Peyer's patch (tissue), 4 donors: ENCODE data around the gene RPS28.
A peak's percentile ranks its signal among the peaks of the same experiment; 100 is the strongest.

Experiments used
- POLR2A ChIP-seq, 2 donors: fragments of 450-650 bp; IDR thresholded peaks; one replicate each; pipeline ENCODE4 v1.5.1; 2017; ENCODE audit warnings: antibody characterized with exemption in 2 of 2, mild to moderate bottlenecking in 2 of 2, moderate library complexity in 2 of 2
- TF ChIP-seq, protein P1 (sequence below), 6 experiments: fragments of 450-650 bp in 4 of 6; fragments of 200-600 bp in 2 of 6; sonication (generic) in 1 of 6; IDR thresholded peaks; one replicate each; pipeline ENCODE4 v1.5.1; 2017 to 2019; ENCODE audit warnings: antibody characterized with exemption in 6 of 6, mild to moderate bottlenecking in 3 of 6, moderate library complexity in 1 of 6

DNA sequence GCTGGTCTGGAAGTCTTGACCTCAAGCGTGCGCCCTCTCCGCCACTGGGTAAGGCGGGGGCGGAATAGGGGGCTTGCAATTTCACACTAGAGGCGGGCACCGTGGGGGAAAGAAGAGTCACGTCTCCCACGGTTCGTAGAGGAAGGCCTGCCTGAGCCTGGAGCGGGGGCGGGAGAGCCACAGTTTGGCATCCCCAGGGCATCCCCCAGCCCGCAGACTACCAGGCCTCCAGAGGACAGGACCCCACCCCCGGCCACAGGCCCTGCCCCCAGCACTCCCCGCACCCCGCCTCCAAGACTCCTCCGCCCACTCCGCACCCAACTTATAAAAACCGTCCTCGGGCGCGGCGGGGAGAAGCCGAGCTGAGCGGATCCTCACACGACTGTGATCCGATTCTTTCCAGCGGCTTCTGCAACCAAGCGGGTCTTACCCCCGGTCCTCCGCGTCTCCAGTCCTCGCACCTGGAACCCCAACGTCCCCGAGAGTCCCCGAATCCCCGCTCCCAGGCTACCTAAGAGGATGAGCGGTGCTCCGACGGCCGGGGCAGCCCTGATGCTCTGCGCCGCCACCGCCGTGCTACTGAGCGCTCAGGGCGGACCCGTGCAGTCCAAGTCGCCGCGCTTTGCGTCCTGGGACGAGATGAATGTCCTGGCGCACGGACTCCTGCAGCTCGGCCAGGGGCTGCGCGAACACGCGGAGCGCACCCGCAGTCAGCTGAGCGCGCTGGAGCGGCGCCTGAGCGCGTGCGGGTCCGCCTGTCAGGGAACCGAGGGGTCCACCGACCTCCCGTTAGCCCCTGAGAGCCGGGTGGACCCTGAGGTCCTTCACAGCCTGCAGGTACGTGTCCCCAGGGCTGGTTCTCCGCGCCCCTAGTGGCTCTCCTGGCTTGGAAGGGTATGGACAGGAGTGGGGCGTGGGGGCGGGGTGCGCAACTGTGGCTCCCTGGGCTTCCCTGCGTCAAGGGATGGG, 42.8 kb downstream of the RPS28 start, which contains the start of gene ANGPTL4:
- TF ChIP-seq, protein P1, sequence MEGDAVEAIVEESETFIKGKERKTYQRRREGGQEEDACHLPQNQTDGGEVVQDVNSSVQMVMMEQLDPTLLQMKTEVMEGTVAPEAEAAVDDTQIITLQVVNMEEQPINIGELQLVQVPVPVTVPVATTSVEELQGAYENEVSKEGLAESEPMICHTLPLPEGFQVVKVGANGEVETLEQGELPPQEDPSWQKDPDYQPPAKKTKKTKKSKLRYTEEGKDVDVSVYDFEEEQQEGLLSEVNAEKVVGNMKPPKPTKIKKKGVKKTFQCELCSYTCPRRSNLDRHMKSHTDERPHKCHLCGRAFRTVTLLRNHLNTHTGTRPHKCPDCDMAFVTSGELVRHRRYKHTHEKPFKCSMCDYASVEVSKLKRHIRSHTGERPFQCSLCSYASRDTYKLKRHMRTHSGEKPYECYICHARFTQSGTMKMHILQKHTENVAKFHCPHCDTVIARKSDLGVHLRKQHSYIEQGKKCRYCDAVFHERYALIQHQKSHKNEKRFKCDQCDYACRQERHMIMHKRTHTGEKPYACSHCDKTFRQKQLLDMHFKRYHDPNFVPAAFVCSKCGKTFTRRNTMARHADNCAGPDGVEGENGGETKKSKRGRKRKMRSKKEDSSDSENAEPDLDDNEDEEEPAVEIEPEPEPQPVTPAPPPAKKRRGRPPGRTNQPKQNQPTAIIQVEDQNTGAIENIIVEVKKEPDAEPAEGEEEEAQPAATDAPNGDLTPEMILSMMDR (IDR thresholded peaks at IDR 0.05): peak in 3 of 6 experiments; percentile 23 to 43 (median 30)
- peak; percentile 71 to 83 for TF ChIP-seq POLR2A (IDR thresholded peaks at IDR 0.05)
